Measurements from ENCODE around the gene ROBO3.

ROBO3 gene

GRCh38 chr11:124877910-124878758 lies 12.9 kb downstream of the ROBO3 start:
- in situ Hi-C loops (cut with HindIII; ENCODE audit: low sequenced_read_pairs): no loop called here
- no peak for TF ChIP-seq CTCF (IDR thresholded peaks at IDR 0.05; ENCODE audit: low read depth, low read length)
- DNase-seq (ENCODE audit: low read depth, low spot score): no peak
- no peak overlapping the region for H3K4me3 ChIP-seq (ENCODE audit: low read depth, low read length)

- no peak for DNase-seq (ENCODE audit: low read depth, low spot score)
- H3K4me3 ChIP-seq (ENCODE audit: low read depth, low read length): no peak overlapping the region
- no peak for TF ChIP-seq CTCF (IDR thresholded peaks at IDR 0.05; ENCODE audit: low read depth, low read length)
- in situ Hi-C loops (cut with HindIII; ENCODE audit: low sequenced_read_pairs): no loop called here
Observed at GRCh38 chr11:124878759-124879492, 13.7 kb downstream of the ROBO3 start.

GRCh38 chr11:124879493-124880289 lies 14.5 kb downstream of the ROBO3 start:
- no peak for DNase-seq (ENCODE audit: low read depth, low spot score)

GRCh38 chr11:124880290-124880611 lies 15.0 kb downstream of the ROBO3 start:
- in situ Hi-C loops (cut with HindIII; ENCODE audit: low sequenced_read_pairs): no loop called here

More at GRCh38 chr11:124879493-124880289, 14.5 kb downstream of the ROBO3 start:
- in situ Hi-C loops (cut with HindIII; ENCODE audit: low sequenced_read_pairs): no loop called here
- no peak for TF ChIP-seq CTCF (IDR thresholded peaks at IDR 0.05; ENCODE audit: low read depth, low read length)
- no peak overlapping the region for H3K4me3 ChIP-seq (ENCODE audit: low read depth, low read length)

GRCh38 chr11:124880958-124881357 lies 15.7 kb downstream of the ROBO3 start:
- no peak for TF ChIP-seq CTCF (IDR thresholded peaks at IDR 0.05; ENCODE audit: low read depth, low read length)
- in situ Hi-C loops (cut with HindIII; ENCODE audit: low sequenced_read_pairs): no loop called here
- DNase-seq (ENCODE audit: low read depth, low spot score): no peak
- no peak overlapping the region for H3K4me3 ChIP-seq (ENCODE audit: low read depth, low read length)

More at GRCh38 chr11:124880290-124880611, 15.0 kb downstream of the ROBO3 start:
- no peak for DNase-seq (ENCODE audit: low read depth, low spot score)
- H3K4me3 ChIP-seq (ENCODE audit: low read depth, low read length): no peak overlapping the region
- TF ChIP-seq CTCF (IDR thresholded peaks at IDR 0.05; ENCODE audit: low read depth, low read length): no peak

- DNase-seq (ENCODE audit: low read depth, low spot score): peak; percentile 13
- in situ Hi-C loops (cut with HindIII; ENCODE audit: low sequenced_read_pairs): no loop called here
- H3K4me3 ChIP-seq (ENCODE audit: low read depth, low read length): no peak overlapping the region
- TF ChIP-seq CTCF (IDR thresholded peaks at IDR 0.05; ENCODE audit: low read depth, low read length): no peak
Observed at GRCh38 chr11:124882339-124883071, 17.3 kb downstream of the ROBO3 start.

Measured in astrocyte of the spinal cord (primary cell).